Measurements from ENCODE around the gene XPO5.

XPO5 gene

GRCh38 chr6:43497129-43497396 lies 78.8 kb downstream of the XPO5 start:
- H3K9me3 ChIP-seq (ENCODE audit: insufficient read depth, low read length, severe bottlenecking), result no peaks in the 10 kb centered on the region

GRCh38 chr6:43496370-43497128 lies 79.3 kb downstream of the XPO5 start:
- Histone ChIP-seq H4K20me1 (ENCODE audit: insufficient read depth, low read length) (peaks cover 29% of the 10 kb centered on the region), H3K4me2 (ENCODE audit: insufficient read depth, low read length) (no peak overlapping the region), H3K4me1 (ENCODE audit: insufficient read depth, low read length) (no peaks in the 10 kb centered on the region), H3K9ac (ENCODE audit: low read depth, low read length) (no peak overlapping the region), H3K27ac (ENCODE audit: low read length) (no peak overlapping the region), H3K79me2 (ENCODE audit: insufficient read depth, low read length) (peaks cover 13% of the 10 kb centered on the region; the same call in 1 of the 2 replicates), H3K27me3 (ENCODE audit: insufficient read depth, low read length, poor library complexity) (no peaks in the 10 kb centered on the region), H3K36me3 (ENCODE audit: insufficient read depth, low read length) (peaks cover 43% of the 10 kb centered on the region), H3K9me3 (ENCODE audit: insufficient read depth, low read length, severe bottlenecking) (no peaks in the 10 kb centered on the region), H3K4me3 (ENCODE audit: low read depth in 1 of 2, low read length in 2 of 2) (no peak overlapping the region), H2AFZ (ENCODE audit: low read depth, low read length) (no peak overlapping the region)
- DNase-seq (no peak), ATAC-seq (ENCODE audit: insufficient read depth, low read depth) (no peak; the same call in 2 of the 3 replicates)
- TF ChIP-seq EZH2 (IDR thresholded peaks at IDR 0.05; ENCODE audit: borderline replicate concordance, low read depth, low read length, severe bottlenecking) (no peak), CTCF (IDR thresholded peaks at IDR 0.05; ENCODE audit: borderline replicate concordance, extremely low read depth, low read length, poor library complexity, severe bottlenecking) (peak; percentile 54)

More at GRCh38 chr6:43497129-43497396, 78.8 kb downstream of the XPO5 start:
- H3K4me2 ChIP-seq (ENCODE audit: insufficient read depth, low read length), result no peak overlapping the region
- no peak overlapping the region for H3K4me3 ChIP-seq (ENCODE audit: low read depth in 1 of 2, low read length in 2 of 2)
- TF ChIP-seq EZH2 (IDR thresholded peaks at IDR 0.05; ENCODE audit: borderline replicate concordance, low read depth, low read length, severe bottlenecking) (no peak), CTCF (IDR thresholded peaks at IDR 0.05; ENCODE audit: borderline replicate concordance, extremely low read depth, low read length, poor library complexity, severe bottlenecking) (no peak)
- H4K20me1 ChIP-seq (ENCODE audit: insufficient read depth, low read length), result peaks cover 26% of the 10 kb centered on the region
- peaks cover 48% of the 10 kb centered on the region for H3K36me3 ChIP-seq (ENCODE audit: insufficient read depth, low read length)
- H3K79me2 ChIP-seq (ENCODE audit: insufficient read depth, low read length), result peaks cover 13% of the 10 kb centered on the region; the same call in 1 of the 2 replicates
- ATAC-seq (ENCODE audit: insufficient read depth, low read depth) (no peak), DNase-seq (no peak)
- H3K9ac ChIP-seq (ENCODE audit: low read depth, low read length), result no peak overlapping the region
- H2AFZ ChIP-seq (ENCODE audit: low read depth, low read length), result no peak overlapping the region
- H3K4me1 ChIP-seq (ENCODE audit: insufficient read depth, low read length), result no peaks in the 10 kb centered on the region
- H3K27ac ChIP-seq (ENCODE audit: low read length), result no peak overlapping the region
- no peaks in the 10 kb centered on the region for H3K27me3 ChIP-seq (ENCODE audit: insufficient read depth, low read length, poor library complexity)

GRCh38 chr6:43495409-43495941 lies 80.4 kb downstream of the XPO5 start:
- Histone ChIP-seq H3K36me3 (ENCODE audit: insufficient read depth, low read length) (peaks cover 32% of the 10 kb centered on the region), H3K4me1 (ENCODE audit: insufficient read depth, low read length) (no peaks in the 10 kb centered on the region), H3K9me3 (ENCODE audit: insufficient read depth, low read length, severe bottlenecking) (no peaks in the 10 kb centered on the region), H2AFZ (ENCODE audit: low read depth, low read length) (no peak overlapping the region), H3K27me3 (ENCODE audit: insufficient read depth, low read length, poor library complexity) (no peaks in the 10 kb centered on the region), H3K9ac (ENCODE audit: low read depth, low read length) (no peak overlapping the region), H3K79me2 (ENCODE audit: insufficient read depth, low read length) (peaks cover 13% of the 10 kb centered on the region; the same call in 1 of the 2 replicates), H3K27ac (ENCODE audit: low read length) (0 out of 2 replicates have a peak overlapping the region, but pooled peaks have one; percentile 21), H3K4me3 (ENCODE audit: low read depth in 1 of 2, low read length in 2 of 2) (no peak overlapping the region), H4K20me1 (ENCODE audit: insufficient read depth, low read length) (peaks cover 29% of the 10 kb centered on the region), H3K4me2 (ENCODE audit: insufficient read depth, low read length) (no peak overlapping the region)
- ATAC-seq (ENCODE audit: insufficient read depth, low read depth) (peak; percentile 73), DNase-seq (peak; percentile 33)
- TF ChIP-seq CTCF (IDR thresholded peaks at IDR 0.05; ENCODE audit: borderline replicate concordance, extremely low read depth, low read length, poor library complexity, severe bottlenecking) (peak; percentile 53), EZH2 (IDR thresholded peaks at IDR 0.05; ENCODE audit: borderline replicate concordance, low read depth, low read length, severe bottlenecking) (no peak)
